HCT116 (cell line): ENCODE measurements around the gene DHRSX. TPM values are rescaled to one million over a fixed set of nuclear protein-coding genes. Genes with fewer than 3 reads are reported as not detected.
"Not testable (repeated sequence)": the region's sequence is repeated elsewhere in the genome, so short reads cannot be mapped to it uniquely, and the experiment has no call there.

ENCODE experiments used
- ATAC-seq: fragments of 200-7000 bp; cut with Tn5 transposase; 2 replicates; pipeline ENCODE4 v1.9.1; 2020; ENCODE audit warnings: mild to moderate bottlenecking, moderate library complexity
- BruUV-seq: library from RNA; stranded (reverse); fragments of 400-500 nt; replicated peaks from 2 replicates; lab custom pipeline; 2021; lab: Mats Ljungman, UMichigan
- CTCF ChIA-PET: fragments of 300-600 bp; sonication (Branson Sonifier 250); formaldehyde crosslinking; loops from one replicate; lab custom pipeline; 2021; ENCODE audit warnings: antibody characterized with exemption; lab: Charles Lee
- POLR2A ChIA-PET: fragments of 300-600, 350-600 bp; sonication (Branson Sonifier 250); formaldehyde crosslinking; loops from one replicate; lab custom pipeline; 2021; ENCODE audit warnings: antibody characterized with exemption; lab: Charles Lee
- RAD21 ChIA-PET, 2 experiments: fragments of 300-600 bp; sonication (Branson Sonifier 250); formaldehyde crosslinking; loops; one replicate each; lab custom pipeline; 2023; ENCODE audit warnings: low total read pairs in 2 of 2; ENCODE audit not compliant: uncharacterized antibody in 2 of 2, unreplicated experiment in 2 of 2, low non-redundant PET in 1 of 2; lab: Charles Lee
- DNase-seq: peaks from one replicate; pipeline ENCODE4 v3.0.0-alpha.2; 2010; ENCODE audit warnings: low read depth, low spot score
- H2AFZ ChIP-seq: fragments of 200-600 bp; shearing (Covaris generic), sonication (generic); 2 replicates; pipeline ENCODE4 v1.6.1; 2017; ENCODE audit warnings: low read depth, mixed run types, mixed read lengths, antibody characterized with exemption, low read length; ENCODE audit not compliant: poor library complexity, severe bottlenecking
- H3K27ac ChIP-seq: 2 replicates; pipeline ENCODE4 v1.5.1; 2012; ENCODE audit warnings: low read depth, low read length
- H3K27me3 ChIP-seq: fragments of 200-600 bp; sonication (generic); 2 replicates; pipeline ENCODE4 v1.6.1; 2016; ENCODE audit warnings: mixed run types, low read length, mixed read lengths; ENCODE audit not compliant: insufficient read depth
- H3K36me3 ChIP-seq, 2 experiments: fragments of 200-500 bp in 1 of 2; fragments of 200-600 bp in 1 of 2; sonication (Bioruptor generic) in 1 of 2; sonication (generic) in 1 of 2; 2 replicates each; pipeline versions ENCODE4 v1.5.1 to v1.6.1; 2014 to 2016; ENCODE audit warnings: low read length in 2 of 2, inconsistent platforms in 1 of 2, mixed read lengths in 1 of 2, mixed run types in 1 of 2; ENCODE audit not compliant: insufficient read depth in 2 of 2, control insufficient read depth in 1 of 2
- H3K4me1 ChIP-seq, 2 experiments: fragments of 200-600 bp in 1 of 2; sonication (generic) in 1 of 2; 2 replicates each; pipeline versions ENCODE4 v1.5.1 to v1.6.1; 2012 to 2017; ENCODE audit warnings: low read length in 2 of 2, inconsistent platforms in 1 of 2, mild to moderate bottlenecking in 1 of 2, mixed read lengths in 1 of 2, mixed run types in 1 of 2, moderate library complexity in 1 of 2; ENCODE audit not compliant: insufficient read depth in 2 of 2, control insufficient read depth in 1 of 2
- H3K4me2 ChIP-seq: fragments of 200-600 bp; sonication (generic); 2 replicates; pipeline ENCODE4 v1.6.1; 2017; ENCODE audit warnings: mixed run types, low read length, mixed read lengths
- H3K4me3 ChIP-seq, 2 experiments: fragments of 200-600 bp in 1 of 2; sonication (generic) in 1 of 2; replicated peaks in 1 of 2; 2 replicates each; pipeline ENCODE4 v1.5.1; 2011 to 2016; ENCODE audit warnings: low read length in 2 of 2, control low read depth in 1 of 2, low read depth in 1 of 2, mild to moderate bottlenecking in 1 of 2, mixed read lengths in 1 of 2, mixed run types in 1 of 2
- H3K79me2 ChIP-seq: fragments of 200-600 bp; sonication (generic); 2 replicates; pipeline ENCODE4 v1.6.1; 2017; ENCODE audit warnings: mild to moderate bottlenecking, mixed run types, low read length, moderate library complexity, mixed read lengths; ENCODE audit not compliant: insufficient read depth
- H3K9ac ChIP-seq: fragments of 200-600 bp; sonication (generic); 2 replicates; pipeline ENCODE4 v1.6.1; 2016; ENCODE audit warnings: low read length, mixed read lengths
- H3K9me2 ChIP-seq: fragments of 200-600 bp; sonication (generic), shearing (Covaris generic); 2 replicates; pipeline ENCODE4 v1.6.1; 2017; ENCODE audit warnings: mixed run types, mild to moderate bottlenecking, moderate library complexity; ENCODE audit not compliant: insufficient read depth
- H3K9me3 ChIP-seq, 2 experiments: fragments of 200-500 bp in 1 of 2; fragments of 200-600 bp in 1 of 2; sonication (Bioruptor generic) in 1 of 2; sonication (generic) in 1 of 2; 2 replicates each; pipeline ENCODE4 v1.6.1; 2014 to 2017; ENCODE audit warnings: low read length in 2 of 2, mixed read lengths in 2 of 2, inconsistent platforms in 1 of 2, low read depth in 1 of 2, mild to moderate bottlenecking in 1 of 2, mixed run types in 1 of 2, moderate library complexity in 1 of 2; ENCODE audit not compliant: control insufficient read depth in 1 of 2, insufficient read depth in 1 of 2
- H4K20me1 ChIP-seq: fragments of 200-600 bp; sonication (generic), shearing (Covaris generic); 2 replicates; pipeline ENCODE4 v1.6.1; 2017; ENCODE audit warnings: mixed run types, mild to moderate bottlenecking, moderate library complexity; ENCODE audit not compliant: insufficient read depth
- POLR2AphosphoS5 ChIP-seq: IDR thresholded peaks from 2 replicates; pipeline ENCODE4 v1.6.1; 2011; ENCODE audit warnings: mild to moderate bottlenecking, low read depth, low read length, moderate library complexity
- TCF7L2 ChIP-seq: IDR thresholded peaks from 2 replicates; pipeline ENCODE4 v1.7.0; 2011; ENCODE audit warnings: borderline replicate concordance, inconsistent platforms; ENCODE audit not compliant: insufficient read depth, insufficient read length; ENCODE audit errors: extremely low read depth
- YY1 ChIP-seq: IDR thresholded peaks from 2 replicates; pipeline ENCODE4 v1.6.1; 2011; ENCODE audit warnings: low read length, low read depth, moderate library complexity, mild to moderate bottlenecking; ENCODE audit not compliant: insufficient replicate concordance; ENCODE audit errors: extremely low read depth
- ZNF274 ChIP-seq: fragments of 200-500 bp; sonication (Bioruptor generic); IDR thresholded peaks from 2 replicates; pipeline ENCODE4 v1.6.1; 2014; ENCODE audit warnings: mild to moderate bottlenecking, low read depth, low read length, inconsistent platforms
- intact Hi-C: fragments of 100-400 bp; cut with micrococcal nuclease; formaldehyde crosslinking; loops from 2 replicates; pipeline ENCODE4 v1.10.0; 2022
- total RNA-seq: library from RNA; stranded (reverse); gene quantifications from one replicate; pipeline ENCODE4 v1.2.1, GENCODE V29; 2021; ENCODE audit not compliant: unreplicated experiment
- TF ChIP-seq, protein P1 (sequence below): IDR thresholded peaks from 2 replicates; pipeline ENCODE4 v1.6.1; 2011; ENCODE audit warnings: mild to moderate bottlenecking, low read length, moderate library complexity; ENCODE audit not compliant: insufficient replicate concordance; ENCODE audit errors: extremely low read depth

DHRSX gene
- total RNA-seq, 1 experiment from 2014 or later, result 11.9 TPM

DNA sequence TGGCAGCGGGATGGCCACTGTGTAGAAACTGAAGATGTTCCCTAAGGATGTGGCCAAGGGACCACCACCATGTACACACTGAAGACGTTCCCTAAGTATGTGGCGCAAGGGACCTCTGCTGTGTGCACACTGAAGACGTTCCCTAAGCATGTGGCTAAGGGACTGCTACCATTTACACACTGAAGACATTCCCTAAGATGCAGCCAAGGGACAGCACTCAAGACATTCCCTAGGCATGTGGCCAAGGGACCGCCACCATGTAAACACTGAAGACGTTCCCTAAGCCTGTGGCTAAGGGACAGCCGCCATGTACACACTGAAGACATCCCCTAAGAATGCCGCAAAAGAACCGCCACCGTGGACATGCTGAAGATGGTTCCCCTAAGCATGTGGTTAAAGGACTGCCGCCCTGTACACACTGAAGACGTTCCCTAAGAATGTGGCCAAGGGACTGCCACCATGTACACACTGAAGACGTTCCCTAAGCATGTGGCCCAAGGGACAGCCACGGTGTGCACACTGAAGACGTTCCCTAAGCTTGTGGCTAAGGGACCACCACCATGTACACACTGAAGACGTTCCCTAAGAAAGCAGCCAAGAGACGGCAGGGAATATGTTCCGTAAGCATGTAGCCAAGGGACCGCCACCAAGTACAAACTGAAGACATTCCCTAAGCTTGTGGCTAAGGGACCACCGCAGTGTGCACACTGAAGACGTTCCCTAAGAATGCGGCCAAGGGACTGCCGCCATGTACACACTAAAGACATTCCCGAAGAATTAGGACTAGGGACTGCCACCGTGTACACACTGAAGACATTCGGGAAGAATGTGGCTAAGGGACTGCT is 43.3 kb downstream of the DHRSX start:
- peak; percentile 67 for ATAC-seq

GRCh38 chrX:2456091-2456490 is 44.7 kb downstream of the DHRSX start:
- DNase-seq, CTCF ChIA-PET, ATAC-seq, H2AFZ ChIP-seq, POLR2A ChIA-PET, RAD21 ChIA-PET, H3K36me3 ChIP-seq, BruUV-seq, H3K4me3 ChIP-seq, H3K9me2 ChIP-seq, H3K9me3 ChIP-seq, H4K20me1 ChIP-seq, H3K9ac ChIP-seq, H3K27me3 ChIP-seq: not testable (repeated sequence)
- peak overlapping the region; percentile 93 for H3K27ac ChIP-seq
- peaks cover 19% of the 10 kb centered on the region; the same call in 1 of the 2 replicates for H3K79me2 ChIP-seq
- intact Hi-C loops, result loop anchor here (2.0 kb wide), 2 partner anchors 19 to 137 kb away; no protein-coding TSS in a partner anchor
- peak overlapping the region; percentile 73 for H3K4me2 ChIP-seq
- H3K4me1 ChIP-seq, result peaks cover 12 to 52% of the 10 kb centered on the region in 2 experiments

More for the DNA sequence above, 43.3 kb downstream of the DHRSX start:
- Histone ChIP-seq H3K4me2 (peak overlapping the region; percentile 73), H4K20me1 (no peaks in the 10 kb centered on the region), H3K9me2 (no peaks in the 10 kb centered on the region), H3K4me3 (peak overlapping the region; percentile 24 to 47), H3K9ac (peak overlapping the region; percentile 58), H3K4me1 (peaks cover 12 to 44% of the 10 kb centered on the region in 2 experiments)
- TF ChIP-seq, protein P1, sequence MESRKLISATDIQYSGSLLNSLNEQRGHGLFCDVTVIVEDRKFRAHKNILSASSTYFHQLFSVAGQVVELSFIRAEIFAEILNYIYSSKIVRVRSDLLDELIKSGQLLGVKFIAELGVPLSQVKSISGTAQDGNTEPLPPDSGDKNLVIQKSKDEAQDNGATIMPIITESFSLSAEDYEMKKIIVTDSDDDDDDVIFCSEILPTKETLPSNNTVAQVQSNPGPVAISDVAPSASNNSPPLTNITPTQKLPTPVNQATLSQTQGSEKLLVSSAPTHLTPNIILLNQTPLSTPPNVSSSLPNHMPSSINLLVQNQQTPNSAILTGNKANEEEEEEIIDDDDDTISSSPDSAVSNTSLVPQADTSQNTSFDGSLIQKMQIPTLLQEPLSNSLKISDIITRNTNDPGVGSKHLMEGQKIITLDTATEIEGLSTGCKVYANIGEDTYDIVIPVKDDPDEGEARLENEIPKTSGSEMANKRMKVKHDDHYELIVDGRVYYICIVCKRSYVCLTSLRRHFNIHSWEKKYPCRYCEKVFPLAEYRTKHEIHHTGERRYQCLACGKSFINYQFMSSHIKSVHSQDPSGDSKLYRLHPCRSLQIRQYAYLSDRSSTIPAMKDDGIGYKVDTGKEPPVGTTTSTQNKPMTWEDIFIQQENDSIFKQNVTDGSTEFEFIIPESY, result peak; percentile 63
- TF ChIP-seq YY1, result peak; percentile 81
- TF ChIP-seq ZNF274, result no peak
- no peak; the same call in 1 of the 2 replicates for TF ChIP-seq POLR2AphosphoS5
- TF ChIP-seq TCF7L2, result peak; percentile 46
- TF ChIP-seq, all 23 proteins: peak for 3
- Histone ChIP-seq H2AFZ (no peak overlapping the region), H3K79me2 (peaks cover 29% of the 10 kb centered on the region), H3K36me3 (no peaks in the 10 kb centered on the region), H3K27me3 (no peaks in the 10 kb centered on the region), H3K27ac (peak overlapping the region; percentile 93), H3K9me3 (no peaks in the 10 kb centered on the region)
- CTCF ChIA-PET, result no interaction called here
- RAD21 ChIA-PET, result no interaction called here
- POLR2A ChIA-PET, result no interaction called here
- DNase-seq, result peak; percentile 98
- intact Hi-C loops, result loop anchor here (1.0 to 2.0 kb wide), 4 partner anchors 8 to 135 kb away; no protein-coding TSS in a partner anchor
- no TSS peak for BruUV-seq

DNA sequence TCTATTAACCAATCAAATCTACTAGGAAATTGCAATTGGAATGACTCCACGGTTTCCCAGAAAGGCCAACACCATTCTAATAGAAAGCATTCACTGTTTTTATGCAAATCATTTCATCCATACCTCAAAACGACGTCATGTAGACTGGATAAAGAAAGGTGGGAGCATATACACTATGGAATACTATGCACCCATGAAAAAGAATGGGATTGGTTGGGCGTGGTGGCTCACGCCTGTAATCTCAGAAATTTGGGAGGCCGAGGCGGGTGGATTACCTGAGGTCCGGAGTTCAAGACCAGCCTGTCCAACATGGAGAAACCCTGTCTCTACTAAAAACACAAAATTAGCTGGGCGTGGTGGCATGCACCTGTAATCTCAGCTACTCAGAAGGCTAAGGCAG is 46.2 kb downstream of the DHRSX start:
- H3K27me3 ChIP-seq, H3K36me3 ChIP-seq, H3K9me2 ChIP-seq, BruUV-seq, ATAC-seq, H3K27ac ChIP-seq, RAD21 ChIA-PET, H2AFZ ChIP-seq, H3K9ac ChIP-seq, H3K9me3 ChIP-seq, DNase-seq, H3K4me2 ChIP-seq, H4K20me1 ChIP-seq, POLR2A ChIA-PET, H3K4me3 ChIP-seq, CTCF ChIA-PET: not testable (repeated sequence)
- peaks cover 15 to 61% of the 10 kb centered on the region in 2 experiments for H3K4me1 ChIP-seq
- intact Hi-C loops, result loop anchor here (5.0 kb wide), 1 partner anchor 807 kb away; no protein-coding TSS in a partner anchor
- peaks cover 21% of the 10 kb centered on the region; the same call in 1 of the 2 replicates for H3K79me2 ChIP-seq
